ENCODE data around the gene ATG10. TPM values are rescaled to one million over a fixed set of nuclear protein-coding genes. Genes with fewer than 3 reads are reported as not detected.
"Not testable (repeated sequence)": the region's sequence is repeated elsewhere in the genome, so short reads cannot be mapped to it uniquely, and the experiment has no call there.

Gene ATG10
- total RNA-seq, 2 experiments from 2014 or later: 9.5 to 11.5 TPM

- no peak for ATAC-seq
- ChIA-PET POLR2A (no interaction called here), CTCF (interaction anchor here (2.1 kb wide), 1 partner anchor 58 kb away, joined by 6 read pairs; no protein-coding TSS in a partner anchor)
- H3K27me3 Mint-ChIP-seq (ENCODE audit: low read depth): no peaks in the 10 kb centered on the region
- H3K36me3 Mint-ChIP-seq (ENCODE audit: low read depth): no peaks in the 10 kb centered on the region
- no peak overlapping the region for H3K27ac Mint-ChIP-seq
- H3K4me3 Mint-ChIP-seq: no peak overlapping the region
- DNase-seq: no peak
- H3K9me3 Mint-ChIP-seq (ENCODE audit: insufficient read depth): no peaks in the 10 kb centered on the region
- H3K4me1 Mint-ChIP-seq (ENCODE audit: low read depth): peaks cover 6% of the 10 kb centered on the region
Measured at GRCh38 chr5:82107267-82107666, 135.4 kb downstream of the ATG10 start.

- no peaks in the 10 kb centered on the region for H3K36me3 Mint-ChIP-seq (ENCODE audit: low read depth)
Measured at GRCh38 chr5:82109013-82109412, 137.2 kb downstream of the ATG10 start.

GRCh38 chr5:82109915-82110314 lies 138.1 kb downstream of the ATG10 start:
- DNase-seq; H3K36me3 Mint-ChIP-seq (ENCODE audit: low read depth); H3K4me3 Mint-ChIP-seq; H3K9me3 Mint-ChIP-seq (ENCODE audit: insufficient read depth); H3K4me1 Mint-ChIP-seq (ENCODE audit: low read depth); ATAC-seq; POLR2A ChIA-PET; CTCF ChIA-PET; H3K27ac Mint-ChIP-seq; H3K27me3 Mint-ChIP-seq (ENCODE audit: low read depth): not testable (repeated sequence)

More at GRCh38 chr5:82109013-82109412, 137.2 kb downstream of the ATG10 start:
- H3K27ac Mint-ChIP-seq: no peak overlapping the region
- DNase-seq (no peak), ATAC-seq (no peak)
- H3K4me3 Mint-ChIP-seq: no peak overlapping the region
- POLR2A ChIA-PET: no interaction called here
- CTCF ChIA-PET: no interaction called here
- H3K4me1 Mint-ChIP-seq (ENCODE audit: low read depth): peaks cover 6% of the 10 kb centered on the region
- H3K9me3 Mint-ChIP-seq (ENCODE audit: insufficient read depth): no peaks in the 10 kb centered on the region
- no peaks in the 10 kb centered on the region for H3K27me3 Mint-ChIP-seq (ENCODE audit: low read depth)

- Mint-ChIP-seq H3K36me3 (ENCODE audit: low read depth) (no peaks in the 10 kb centered on the region), H3K27me3 (ENCODE audit: low read depth) (no peaks in the 10 kb centered on the region), H3K9me3 (ENCODE audit: insufficient read depth) (no peaks in the 10 kb centered on the region), H3K27ac (no peak overlapping the region), H3K4me3 (no peak overlapping the region), H3K4me1 (ENCODE audit: low read depth) (peaks cover 2% of the 10 kb centered on the region)
- ATAC-seq (no peak), DNase-seq (no peak)
- CTCF ChIA-PET: no interaction called here
- POLR2A ChIA-PET: no interaction called here
Measured at GRCh38 chr5:82111191-82111590, 139.4 kb downstream of the ATG10 start.

- H3K9me3 Mint-ChIP-seq (ENCODE audit: insufficient read depth): no peaks in the 10 kb centered on the region
- H3K4me3 Mint-ChIP-seq: no peak overlapping the region
- no peaks in the 10 kb centered on the region for H3K36me3 Mint-ChIP-seq (ENCODE audit: low read depth)
- POLR2A ChIA-PET: no interaction called here
- H3K4me1 Mint-ChIP-seq (ENCODE audit: low read depth): peaks cover 2% of the 10 kb centered on the region
- H3K27me3 Mint-ChIP-seq (ENCODE audit: low read depth): no peaks in the 10 kb centered on the region
- CTCF ChIA-PET: no interaction called here
- DNase-seq (no peak), ATAC-seq (no peak)
- H3K27ac Mint-ChIP-seq: no peak overlapping the region
Measured at GRCh38 chr5:82115858-82116257, 144.0 kb downstream of the ATG10 start.

- ChIA-PET CTCF (no interaction called here), POLR2A (no interaction called here)
Measured at GRCh38 chr5:82119889-82120288, 148.1 kb downstream of the ATG10 start.

GRCh38 chr5:82129723-82130285 lies 158.0 kb downstream of the ATG10 start:
- no peak overlapping the region for H3K4me3 Mint-ChIP-seq
- peaks cover 9% of the 10 kb centered on the region for H3K9me3 Mint-ChIP-seq (ENCODE audit: insufficient read depth)
- no peaks in the 10 kb centered on the region for H3K4me1 Mint-ChIP-seq (ENCODE audit: low read depth)
- CTCF ChIA-PET: no interaction called here
- POLR2A ChIA-PET: no interaction called here
- no peak for ATAC-seq
- peaks cover 3% of the 10 kb centered on the region for H3K36me3 Mint-ChIP-seq (ENCODE audit: low read depth)
- H3K27ac Mint-ChIP-seq: no peak overlapping the region
- DNase-seq: no peak
- H3K27me3 Mint-ChIP-seq (ENCODE audit: low read depth): no peaks in the 10 kb centered on the region

More at GRCh38 chr5:82119889-82120288, 148.1 kb downstream of the ATG10 start:
- Mint-ChIP-seq H3K4me1 (ENCODE audit: low read depth) (no peaks in the 10 kb centered on the region), H3K36me3 (ENCODE audit: low read depth) (no peaks in the 10 kb centered on the region), H3K27ac (no peak overlapping the region), H3K27me3 (ENCODE audit: low read depth) (no peaks in the 10 kb centered on the region), H3K9me3 (ENCODE audit: insufficient read depth) (no peaks in the 10 kb centered on the region), H3K4me3 (no peak overlapping the region)
- DNase-seq (no peak), ATAC-seq (no peak)

- Mint-ChIP-seq H3K9me3 (ENCODE audit: insufficient read depth) (peaks cover 9% of the 10 kb centered on the region), H3K36me3 (ENCODE audit: low read depth) (peaks cover 3% of the 10 kb centered on the region), H3K27ac (no peak overlapping the region), H3K4me1 (ENCODE audit: low read depth) (no peaks in the 10 kb centered on the region), H3K27me3 (ENCODE audit: low read depth) (no peaks in the 10 kb centered on the region), H3K4me3 (no peak overlapping the region)
- DNase-seq (no peak), ATAC-seq (no peak)
- ChIA-PET POLR2A (no interaction called here), CTCF (no interaction called here)
Measured at GRCh38 chr5:82130602-82131001, 158.8 kb downstream of the ATG10 start.

- ChIA-PET POLR2A (no interaction called here), CTCF (no interaction called here)
- no peak for ATAC-seq
- Mint-ChIP-seq H3K4me1 (ENCODE audit: low read depth) (no peaks in the 10 kb centered on the region), H3K27ac (no peak overlapping the region), H3K4me3 (no peak overlapping the region), H3K27me3 (ENCODE audit: low read depth) (no peaks in the 10 kb centered on the region), H3K9me3 (ENCODE audit: insufficient read depth) (no peaks in the 10 kb centered on the region), H3K36me3 (ENCODE audit: low read depth) (peaks cover 3% of the 10 kb centered on the region)
- DNase-seq: no peak
Measured at GRCh38 chr5:82137205-82137604, 165.4 kb downstream of the ATG10 start.

- H3K27ac Mint-ChIP-seq; H3K27me3 Mint-ChIP-seq (ENCODE audit: low read depth); POLR2A ChIA-PET; H3K4me3 Mint-ChIP-seq; DNase-seq; H3K9me3 Mint-ChIP-seq (ENCODE audit: insufficient read depth); H3K4me1 Mint-ChIP-seq (ENCODE audit: low read depth); CTCF ChIA-PET; H3K36me3 Mint-ChIP-seq (ENCODE audit: low read depth); ATAC-seq: not testable (repeated sequence)
Measured at GRCh38 chr5:82139837-82140236, 168.0 kb downstream of the ATG10 start.

- CTCF ChIA-PET: no interaction called here
- POLR2A ChIA-PET: no interaction called here
- ATAC-seq: no peak
- DNase-seq: no peak
- Mint-ChIP-seq H3K4me1 (ENCODE audit: low read depth) (no peaks in the 10 kb centered on the region), H3K9me3 (ENCODE audit: insufficient read depth) (no peaks in the 10 kb centered on the region), H3K4me3 (no peak overlapping the region), H3K36me3 (ENCODE audit: low read depth) (no peaks in the 10 kb centered on the region), H3K27me3 (ENCODE audit: low read depth) (no peaks in the 10 kb centered on the region), H3K27ac (no peak overlapping the region)
Measured at GRCh38 chr5:82142217-82142841, 170.5 kb downstream of the ATG10 start.

GRCh38 chr5:82142928-82143577 lies 171.2 kb downstream of the ATG10 start:
- no peak overlapping the region for H3K27ac Mint-ChIP-seq
- DNase-seq: no peak
- CTCF ChIA-PET: no interaction called here
- H3K36me3 Mint-ChIP-seq (ENCODE audit: low read depth): no peaks in the 10 kb centered on the region
- no peaks in the 10 kb centered on the region for H3K4me1 Mint-ChIP-seq (ENCODE audit: low read depth)
- POLR2A ChIA-PET: no interaction called here
- no peaks in the 10 kb centered on the region for H3K9me3 Mint-ChIP-seq (ENCODE audit: insufficient read depth)
- H3K27me3 Mint-ChIP-seq (ENCODE audit: low read depth): no peaks in the 10 kb centered on the region
- no peak for ATAC-seq
- no peak overlapping the region for H3K4me3 Mint-ChIP-seq
